Measurements from ENCODE around the gene CNN2. TPM values are rescaled to one million over a fixed set of nuclear protein-coding genes. Genes with fewer than 3 reads are reported as not detected.
A peak's percentile ranks its signal among the peaks of the same experiment; 100 is the strongest.

Gene CNN2
- total and polyA plus RNA-seq, 12 donors: 33.0 to 117 (median 61.7) TPM

DNA sequence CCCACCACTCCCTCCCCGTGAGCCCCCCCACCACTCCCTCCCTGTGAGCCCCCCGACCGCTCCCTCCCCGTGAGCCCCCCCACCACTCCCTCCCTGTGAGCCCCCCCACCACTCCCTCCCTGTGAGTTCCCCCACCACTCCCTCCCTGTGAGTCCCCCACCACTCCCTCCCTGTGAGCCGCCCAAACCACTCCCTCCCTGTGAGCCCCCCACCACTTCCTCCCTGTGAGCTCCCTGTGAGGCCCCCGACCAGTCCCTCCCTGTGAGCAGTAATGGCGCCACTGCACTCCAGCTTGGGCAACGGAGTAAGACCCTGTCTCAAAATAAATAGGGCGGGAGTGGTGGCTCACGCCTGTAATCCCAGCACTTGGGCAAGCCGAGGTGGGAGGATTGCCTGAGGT lies 23.4 kb downstream of the CNN2 start:
- intact Hi-C loops (cut with DNase I): loop anchor here in 2 of 10 donors (10.0 kb wide), 1 partner anchor 45 kb away; the partner anchor contains the start of gene POLR2E (in 2 of the 2)
- Histone ChIP-seq H3K4me3 (no peak overlapping the region), H3K4me1 (no peaks in the 10 kb centered on the region), H3K27ac (no peak overlapping the region), H3K9me3 (peaks cover 0 to 5% (median 0%) of the 10 kb centered on the region in 11 donors), H3K27me3 (no peaks in the 10 kb centered on the region), H3K36me3 (peaks cover 0 to 27% (median 0%) of the 10 kb centered on the region in 9 donors)
- ATAC-seq (no peak), DNase-seq (no peak)
- 60 to 63% methylated on average over 8 to 11 of the region's 11 CpGs for WGBS, 2 donors
- TF ChIP-seq, protein P1, sequence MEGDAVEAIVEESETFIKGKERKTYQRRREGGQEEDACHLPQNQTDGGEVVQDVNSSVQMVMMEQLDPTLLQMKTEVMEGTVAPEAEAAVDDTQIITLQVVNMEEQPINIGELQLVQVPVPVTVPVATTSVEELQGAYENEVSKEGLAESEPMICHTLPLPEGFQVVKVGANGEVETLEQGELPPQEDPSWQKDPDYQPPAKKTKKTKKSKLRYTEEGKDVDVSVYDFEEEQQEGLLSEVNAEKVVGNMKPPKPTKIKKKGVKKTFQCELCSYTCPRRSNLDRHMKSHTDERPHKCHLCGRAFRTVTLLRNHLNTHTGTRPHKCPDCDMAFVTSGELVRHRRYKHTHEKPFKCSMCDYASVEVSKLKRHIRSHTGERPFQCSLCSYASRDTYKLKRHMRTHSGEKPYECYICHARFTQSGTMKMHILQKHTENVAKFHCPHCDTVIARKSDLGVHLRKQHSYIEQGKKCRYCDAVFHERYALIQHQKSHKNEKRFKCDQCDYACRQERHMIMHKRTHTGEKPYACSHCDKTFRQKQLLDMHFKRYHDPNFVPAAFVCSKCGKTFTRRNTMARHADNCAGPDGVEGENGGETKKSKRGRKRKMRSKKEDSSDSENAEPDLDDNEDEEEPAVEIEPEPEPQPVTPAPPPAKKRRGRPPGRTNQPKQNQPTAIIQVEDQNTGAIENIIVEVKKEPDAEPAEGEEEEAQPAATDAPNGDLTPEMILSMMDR (IDR thresholded peaks at IDR 0.05): no peak

DNA sequence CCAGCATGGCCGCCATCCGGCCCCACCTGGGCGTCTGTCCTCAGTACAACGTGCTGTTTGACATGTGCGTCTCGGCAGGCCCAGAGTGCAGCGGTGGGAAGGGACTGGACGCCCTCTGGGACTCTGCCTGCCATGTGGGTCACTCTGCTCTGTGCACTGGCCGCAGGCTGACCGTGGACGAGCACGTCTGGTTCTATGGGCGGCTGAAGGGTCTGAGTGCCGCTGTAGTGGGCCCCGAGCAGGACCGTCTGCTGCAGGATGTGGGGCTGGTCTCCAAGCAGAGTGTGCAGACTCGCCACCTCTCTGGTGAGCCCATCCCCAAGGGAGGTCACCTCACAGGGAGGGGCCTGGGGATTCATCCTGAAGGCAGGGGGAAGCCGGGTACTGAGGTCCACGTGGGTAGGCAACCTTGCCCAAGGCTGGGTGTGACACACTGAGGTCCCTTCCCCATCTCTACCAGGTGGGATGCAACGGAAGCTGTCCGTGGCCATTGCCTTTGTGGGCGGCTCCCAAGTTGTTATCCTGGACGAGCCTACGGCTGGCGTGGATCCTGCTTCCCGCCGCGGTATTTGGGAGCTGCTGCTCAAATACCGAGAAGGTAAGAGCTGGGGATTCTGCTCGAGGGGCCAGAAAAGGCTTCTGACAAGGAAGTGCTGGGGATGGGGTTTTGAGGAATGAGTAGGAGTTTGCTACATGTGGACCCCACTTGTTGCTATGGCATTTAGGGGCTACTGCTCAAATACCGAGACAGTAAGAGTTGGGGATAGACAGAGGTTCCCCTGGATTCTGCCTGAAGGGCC lies 24.8 kb downstream of the CNN2 start:
- no peak for DNase-seq
- Histone ChIP-seq H3K27ac (no peak overlapping the region), H3K9me3 (peaks cover 0 to 19% (median 3%) of the 10 kb centered on the region in 11 donors), H3K36me3 (peaks cover 0 to 32% (median 0%) of the 10 kb centered on the region in 9 donors), H3K4me3 (no peak overlapping the region), H3K4me1 (no peaks in the 10 kb centered on the region), H3K27me3 (no peaks in the 10 kb centered on the region)
- TF ChIP-seq, protein P1 (IDR thresholded peaks at IDR 0.05): no peak
- 83 to 87% methylated on average over 31 of the region's 31 CpGs for WGBS, 2 donors
- intact Hi-C loops (cut with DNase I): no loop called here
- peak in 1 of 8 donors; percentile 18 for ATAC-seq

DNA sequence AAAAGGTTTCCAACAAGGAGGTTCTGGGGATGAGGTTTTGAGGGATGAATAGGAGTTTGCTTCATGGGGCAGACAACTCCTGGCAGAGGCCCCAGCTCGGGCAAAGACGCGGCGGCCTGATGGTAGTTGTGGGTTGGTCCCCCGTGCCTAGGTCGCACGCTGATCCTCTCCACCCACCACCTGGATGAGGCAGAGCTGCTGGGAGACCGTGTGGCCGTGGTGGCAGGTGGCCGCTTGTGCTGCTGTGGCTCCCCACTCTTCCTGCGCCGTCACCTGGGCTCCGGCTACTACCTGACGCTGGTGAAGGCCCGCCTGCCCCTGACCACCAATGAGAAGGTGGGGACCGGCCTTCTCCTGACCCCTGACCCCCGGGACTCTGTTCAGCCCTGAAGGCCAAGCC lies 25.4 kb downstream of the CNN2 start:
- DNase-seq: no peak
- Histone ChIP-seq H3K9me3 (peaks cover 0 to 25% (median 9%) of the 10 kb centered on the region in 11 donors), H3K27me3 (no peaks in the 10 kb centered on the region), H3K4me3 (no peak overlapping the region), H3K36me3 (peaks cover 0 to 31% (median 0%) of the 10 kb centered on the region in 9 donors), H3K4me1 (no peaks in the 10 kb centered on the region), H3K27ac (no peak overlapping the region)
- TF ChIP-seq, protein P1 (IDR thresholded peaks at IDR 0.05): no peak
- ATAC-seq: no peak
- WGBS, 2 donors: 92 to 93% methylated on average over 16 to 17 of the region's 17 CpGs
- intact Hi-C loops (cut with DNase I): no loop called here

DNA sequence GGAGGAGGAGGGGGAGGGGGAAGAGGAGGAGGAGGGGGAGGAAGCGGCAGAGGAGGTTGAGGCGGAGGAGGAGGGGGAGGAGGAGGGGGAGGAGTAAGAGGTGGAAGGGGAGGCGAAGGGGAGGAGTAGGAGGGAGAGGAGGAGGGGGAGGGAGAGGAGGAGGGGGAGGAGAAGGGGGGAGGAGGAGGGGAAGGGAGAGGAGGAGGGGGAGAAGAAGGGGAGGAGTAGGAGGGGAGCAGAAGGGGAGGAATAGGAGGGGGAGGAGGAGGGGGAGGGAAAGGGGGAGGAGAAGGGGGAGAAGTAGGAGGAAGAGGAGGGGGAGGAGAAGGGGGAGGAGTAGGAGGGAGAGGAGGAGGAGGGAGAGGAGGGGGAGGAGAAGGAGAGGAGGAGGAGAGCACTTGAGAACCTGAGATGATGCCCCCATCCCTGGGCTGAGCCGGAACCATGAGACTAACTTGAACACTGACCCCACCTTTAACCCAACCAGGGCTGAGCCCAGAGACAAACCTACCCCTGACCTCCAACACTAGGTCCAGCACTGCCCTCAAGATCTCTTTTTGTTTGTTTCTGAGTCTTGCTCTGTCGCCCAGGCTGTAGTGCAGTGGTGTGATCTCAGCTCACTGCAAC lies 26.1 kb downstream of the CNN2 start:
- ATAC-seq: no peak
- TF ChIP-seq, protein P1 (IDR thresholded peaks at IDR 0.05): no peak
- Histone ChIP-seq H3K4me3 (no peak overlapping the region), H3K9me3 (peaks cover 0 to 32% (median 15%) of the 10 kb centered on the region in 11 donors), H3K27me3 (no peaks in the 10 kb centered on the region), H3K27ac (no peak overlapping the region), H3K4me1 (no peaks in the 10 kb centered on the region), H3K36me3 (peaks cover 0 to 29% (median 0%) of the 10 kb centered on the region in 9 donors)
- intact Hi-C loops (cut with DNase I): no loop called here
- WGBS, 2 donors: 72 to 84% methylated on average over 2 to 4 of the region's 5 CpGs
- no peak for DNase-seq

Data from heart right ventricle (tissue), 16 donors.